Medulla oblongata (tissue), 1 donor: ENCODE results near the gene HTRA1.

Experiments used
- DNase-seq: peaks from one replicate; pipeline ENCODE4 v3.0.0-alpha.2; 2015; ENCODE audit errors: extremely low spot score

Gene HTRA1

DNA sequence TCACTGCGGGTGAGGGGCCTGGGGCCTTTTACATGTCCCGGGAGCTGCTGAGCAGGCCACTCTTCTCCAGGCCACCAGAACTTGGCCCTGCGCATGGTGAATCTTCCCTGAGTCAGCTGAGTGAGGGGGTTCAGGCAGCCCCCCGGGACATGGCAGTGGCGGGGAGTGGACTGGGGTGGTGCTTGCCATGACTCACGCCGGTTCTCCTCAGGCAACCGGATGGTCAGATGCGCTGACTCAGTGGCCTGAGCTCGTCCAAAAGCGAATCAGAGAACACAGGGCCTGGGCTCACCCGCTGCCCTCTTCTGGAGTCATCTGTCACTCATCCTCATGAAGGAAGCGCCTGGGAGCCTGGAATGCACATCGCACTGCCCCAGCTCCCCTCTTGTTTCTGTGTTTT lies 33.5 kb downstream of the HTRA1 start:
- DNase-seq = no peak

- peak; percentile 53 for DNase-seq
Measured at GRCh38 chr10:122495406-122496340, 34.3 kb downstream of the HTRA1 start.

- no peak for DNase-seq
Measured at GRCh38 chr10:122497241-122497640, 35.9 kb downstream of the HTRA1 start.

DNA sequence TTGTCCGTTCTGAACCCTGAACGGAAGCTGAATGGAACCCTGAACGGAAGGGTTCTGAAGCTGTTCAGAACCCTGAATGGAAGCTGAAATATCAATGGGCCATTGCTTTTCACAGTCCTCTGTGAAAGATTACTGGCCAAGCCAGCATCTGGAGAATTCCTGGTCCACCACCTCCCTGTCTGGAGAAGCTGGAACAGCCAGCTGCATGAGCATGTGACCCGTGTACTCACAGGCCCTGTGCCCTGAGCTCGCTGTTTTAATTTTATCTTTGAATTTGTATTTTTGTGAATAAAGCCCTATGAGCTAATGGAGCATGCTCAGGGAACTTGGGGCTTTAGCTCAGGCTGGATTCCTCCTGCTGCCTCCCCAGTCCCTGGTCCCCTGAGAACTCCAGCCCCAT lies 37.2 kb downstream of the HTRA1 start:
- DNase-seq = no peak

DNA sequence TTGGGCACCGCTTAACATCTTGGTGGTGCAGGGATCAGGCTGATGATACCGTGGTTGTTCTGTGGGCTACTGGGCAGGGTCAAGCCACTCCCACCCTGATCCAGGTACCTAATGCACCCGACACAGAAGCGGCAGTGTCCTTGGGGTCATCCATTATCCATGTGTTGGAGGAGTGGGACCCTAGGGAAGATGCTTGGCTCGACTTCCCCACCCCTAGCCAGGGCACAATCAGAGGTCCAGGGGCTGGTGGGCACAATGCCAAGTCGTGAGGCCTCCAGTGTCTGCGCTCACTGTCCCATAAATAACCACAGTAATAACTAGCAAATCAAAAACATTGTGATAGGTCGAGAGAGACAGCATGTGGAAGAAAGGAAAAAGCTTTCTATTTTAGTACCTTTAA lies 37.7 kb downstream of the HTRA1 start:
- DNase-seq = no peak

DNA sequence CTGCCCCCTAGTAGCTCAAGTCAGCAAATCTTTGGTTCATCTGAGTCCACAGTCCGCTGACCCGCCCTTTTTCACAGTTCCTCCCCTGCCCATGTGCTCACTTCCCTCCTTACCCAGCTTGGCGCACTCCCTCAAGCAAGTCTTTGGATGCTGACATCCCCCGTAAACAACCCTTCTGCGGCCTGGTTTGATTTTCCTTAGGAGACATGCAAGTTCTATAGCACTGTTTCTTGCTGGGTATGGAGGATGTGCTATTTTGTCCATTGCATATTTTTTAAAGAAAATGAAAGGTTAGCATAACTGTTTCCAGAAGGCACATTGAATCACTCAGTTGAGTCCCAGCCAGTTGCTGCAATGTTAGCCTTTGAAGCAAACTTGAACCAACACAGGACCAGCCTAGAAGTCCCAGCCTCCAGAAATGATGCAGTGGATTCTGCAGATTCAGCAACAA lies 38.2 kb downstream of the HTRA1 start:
- peak; percentile 81 for DNase-seq

DNA sequence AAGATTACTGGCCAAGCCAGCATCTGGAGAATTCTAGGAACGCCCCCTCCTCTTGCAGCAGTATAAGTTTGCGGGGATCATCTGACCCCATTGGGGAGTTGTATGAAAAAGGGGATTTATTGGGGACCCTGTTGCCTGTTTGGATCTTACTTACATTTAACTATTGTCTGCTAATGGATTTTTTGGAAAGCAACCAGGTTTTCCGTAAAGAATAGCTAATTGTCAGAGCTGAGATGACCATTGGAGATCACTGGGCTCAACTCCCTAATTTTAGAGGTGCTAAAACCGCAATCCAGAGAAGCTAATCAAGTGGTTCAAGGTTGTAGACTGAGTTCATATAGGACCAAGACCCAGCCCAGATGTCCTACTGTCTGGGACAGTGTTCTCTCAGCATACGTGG lies 38.8 kb downstream of the HTRA1 start:
- peak; percentile 40 for DNase-seq

- no peak for DNase-seq
Measured at GRCh38 chr10:122500726-122501125, 39.4 kb downstream of the HTRA1 start.

DNA sequence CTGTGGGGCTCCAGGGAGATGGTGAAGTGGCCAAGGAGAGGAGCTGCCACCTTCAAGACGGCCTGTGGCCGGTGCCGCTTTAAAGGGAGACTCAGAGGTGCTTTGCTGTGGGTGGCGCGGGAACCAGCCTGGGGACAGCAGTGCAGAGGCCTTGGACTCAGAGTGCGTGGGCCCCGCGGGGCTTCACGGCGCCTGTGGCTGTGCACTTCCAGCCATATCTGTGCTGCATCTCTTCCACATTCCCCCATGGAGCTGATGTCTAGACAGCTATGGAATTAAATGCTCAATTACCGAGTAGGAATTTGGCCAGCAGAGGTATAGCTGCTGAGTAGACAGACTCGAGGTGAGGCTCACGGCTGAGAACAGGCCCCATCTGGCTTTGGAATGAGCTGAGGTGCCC lies 41.7 kb downstream of the HTRA1 start:
- no peak for DNase-seq

- DNase-seq = no peak
Measured at GRCh38 chr10:122503886-122504609, 42.7 kb downstream of the HTRA1 start.

DNA sequence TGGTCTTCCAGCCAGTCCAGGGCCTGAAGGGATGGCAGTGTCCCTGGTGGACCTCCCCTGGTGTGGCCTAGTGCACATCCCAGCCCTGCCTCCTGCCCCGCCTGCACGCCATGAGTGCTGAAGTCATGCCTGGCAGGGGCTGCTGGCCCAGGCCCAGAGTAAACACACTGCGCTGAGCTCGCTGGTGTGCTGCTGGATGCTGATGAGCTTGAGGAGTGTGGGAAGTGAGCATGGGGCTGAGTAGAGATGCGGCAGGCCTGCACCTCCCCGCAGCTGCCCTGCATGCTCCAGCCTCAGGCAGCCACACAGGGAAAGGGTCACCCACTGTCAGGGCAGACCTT lies 43.2 kb downstream of the HTRA1 start:
- peak; percentile 94 for DNase-seq

DNA sequence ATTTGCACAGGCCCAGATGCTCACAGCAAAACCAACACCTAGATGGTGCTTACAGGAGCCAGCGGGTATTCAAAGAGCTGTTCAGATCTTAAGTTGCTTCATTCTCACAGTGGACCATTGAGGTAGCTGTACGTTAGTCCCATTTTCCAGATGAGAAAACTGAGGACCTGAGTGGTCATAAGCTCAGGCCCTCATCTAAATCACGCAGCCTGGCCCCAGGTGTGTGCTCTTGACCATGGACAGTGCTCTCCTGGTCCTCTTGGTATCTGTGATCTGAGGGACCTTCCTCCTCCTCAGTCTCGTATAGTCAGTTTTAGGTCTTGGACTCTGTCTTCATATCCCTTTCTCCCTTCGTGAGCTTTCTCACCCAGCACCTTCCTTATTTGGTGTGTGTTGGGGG lies 43.7 kb downstream of the HTRA1 start:
- no peak for DNase-seq

DNA sequence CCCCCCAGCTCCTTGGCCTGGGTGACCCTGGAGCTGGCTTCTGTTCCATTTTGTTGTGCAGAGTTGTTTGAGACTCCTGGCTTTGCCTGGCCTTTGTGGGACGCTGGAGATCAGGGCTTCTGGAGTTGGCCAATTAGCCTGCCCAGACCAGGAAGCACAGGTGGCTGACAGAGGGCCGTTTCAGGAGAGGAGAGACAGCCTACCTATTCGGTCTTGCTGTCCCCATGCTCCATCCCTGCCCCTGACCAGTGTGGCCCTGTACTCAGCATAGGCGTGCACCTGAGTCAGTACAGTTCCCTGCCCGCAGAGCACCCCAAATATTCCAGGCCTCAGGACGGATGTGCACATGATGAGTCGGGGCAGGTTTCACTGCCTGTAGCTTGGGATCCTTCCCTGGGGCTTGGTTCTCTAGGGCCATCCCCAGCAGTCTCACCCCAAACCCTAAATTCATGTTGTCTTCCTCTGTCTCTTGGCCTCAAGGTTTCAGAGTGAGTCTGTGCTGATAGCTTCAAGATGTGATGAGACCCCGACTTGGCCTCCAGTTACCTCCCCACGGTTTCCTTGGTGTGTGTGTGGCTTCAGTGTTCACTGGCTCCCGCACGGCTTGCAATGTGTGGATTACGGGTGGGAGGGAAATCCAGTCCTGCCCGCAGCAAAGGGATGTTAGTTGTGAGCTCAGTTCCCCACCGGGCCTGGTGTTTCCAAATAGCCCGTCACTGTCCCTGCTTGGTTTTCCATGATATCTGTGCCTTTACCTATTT lies 44.7 kb downstream of the HTRA1 start:
- no peak for DNase-seq

- no peak for DNase-seq
Measured at GRCh38 chr10:122507616-122508015, 46.3 kb downstream of the HTRA1 start.

DNA sequence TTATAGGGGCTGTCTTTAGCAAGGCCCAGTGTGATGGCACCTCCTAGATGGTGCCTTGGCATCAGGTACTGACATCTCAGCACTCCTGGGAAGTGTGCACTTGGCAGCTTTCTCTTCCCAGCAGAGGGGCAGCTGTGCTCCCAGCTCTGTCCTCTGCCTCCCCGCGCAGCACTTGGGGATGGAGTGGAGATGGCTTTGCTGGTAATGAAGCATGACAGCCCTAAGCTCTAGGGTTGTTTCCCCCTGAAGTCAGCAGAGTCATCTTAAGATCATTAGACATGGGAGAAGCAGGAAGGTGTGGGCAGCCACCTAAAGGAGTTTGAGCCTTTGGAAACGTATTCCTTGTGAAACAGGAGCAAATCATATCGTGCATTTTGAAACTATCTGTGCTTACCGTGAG lies 46.7 kb downstream of the HTRA1 start:
- DNase-seq = no peak

DNA sequence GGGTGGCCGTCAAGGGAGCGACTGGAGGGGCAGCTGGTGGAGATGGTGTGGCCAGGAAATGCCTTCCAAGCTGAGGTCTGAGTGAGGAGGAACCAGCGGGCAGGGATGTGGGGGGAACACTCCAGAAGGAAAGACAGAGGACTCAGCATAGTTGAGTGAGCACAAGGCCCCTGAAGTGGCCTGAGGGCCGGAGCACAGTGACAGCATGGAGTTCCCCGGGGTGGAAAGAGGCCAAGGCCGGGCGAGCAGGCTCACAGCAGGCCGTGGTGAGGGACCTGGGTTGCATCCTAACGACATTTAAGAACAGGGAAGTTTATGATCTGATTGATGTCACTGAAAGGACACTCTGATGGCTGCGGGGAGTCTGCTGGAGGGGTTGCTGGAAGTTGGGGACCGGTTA lies 48.0 kb downstream of the HTRA1 start:
- DNase-seq = no peak

GRCh38 chr10:122510326-122510725 lies 49.0 kb downstream of the HTRA1 start:
- DNase-seq = no peak

GRCh38 chr10:122510736-122511135 lies 49.4 kb downstream of the HTRA1 start:
- DNase-seq = no peak

- no peak for DNase-seq
Measured at GRCh38 chr10:122513053-122513452, 51.7 kb downstream of the HTRA1 start.

DNA sequence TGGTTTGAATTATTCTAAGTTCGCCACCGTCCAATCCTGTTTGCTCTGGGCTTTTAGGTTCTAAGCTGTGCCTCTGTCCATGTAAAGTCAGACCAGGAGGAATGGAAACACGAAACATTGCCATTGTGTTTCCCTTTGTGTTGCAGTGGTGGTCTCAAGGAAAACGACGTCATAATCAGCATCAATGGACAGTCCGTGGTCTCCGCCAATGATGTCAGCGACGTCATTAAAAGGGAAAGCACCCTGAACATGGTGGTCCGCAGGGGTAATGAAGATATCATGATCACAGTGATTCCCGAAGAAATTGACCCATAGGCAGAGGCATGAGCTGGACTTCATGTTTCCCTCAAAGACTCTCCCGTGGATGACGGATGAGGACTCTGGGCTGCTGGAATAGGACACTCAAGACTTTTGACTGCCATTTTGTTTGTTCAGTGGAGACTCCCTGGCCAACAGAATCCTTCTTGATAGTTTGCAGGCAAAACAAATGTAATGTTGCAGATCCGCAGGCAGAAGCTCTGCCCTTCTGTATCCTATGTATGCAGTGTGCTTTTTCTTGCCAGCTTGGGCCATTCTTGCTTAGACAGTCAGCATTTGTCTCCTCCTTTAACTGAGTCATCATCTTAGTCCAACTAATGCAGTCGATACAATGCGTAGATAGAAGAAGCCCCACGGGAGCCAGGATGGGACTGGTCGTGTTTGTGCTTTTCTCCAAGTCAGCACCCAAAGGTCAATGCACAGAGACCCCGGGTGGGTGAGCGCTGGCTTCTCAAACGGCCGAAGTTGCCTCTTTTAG lies 52.9 kb downstream of the HTRA1 start:
- no peak for DNase-seq

DNA sequence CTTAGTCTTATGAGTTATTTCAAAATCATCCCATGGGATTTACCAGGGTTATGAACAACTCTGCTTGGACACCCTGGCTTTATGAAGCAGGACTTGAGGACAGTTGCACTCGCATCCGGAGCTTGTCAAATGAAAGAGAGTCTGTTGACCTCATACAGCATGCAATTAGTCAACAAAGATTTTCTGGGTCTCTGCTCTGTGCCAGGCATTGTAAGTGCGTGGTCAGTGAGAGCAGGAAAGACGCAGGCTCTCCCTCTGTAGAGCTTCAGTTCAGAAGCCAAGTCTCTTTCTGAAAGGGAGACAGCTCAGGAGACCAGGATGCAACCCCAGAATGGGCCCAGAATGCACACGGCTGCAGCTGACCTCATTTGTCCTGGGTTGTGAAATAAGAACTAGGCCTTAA lies 53.7 kb downstream of the HTRA1 start:
- DNase-seq = peak; percentile 48
